Activated CD4-positive, alpha-beta memory T cell treated with anti-CD3 and anti-CD28 coated beads for 36 hours (primary cell): ENCODE measurements around the gene MPPED2. TPM values are rescaled to one million over a fixed set of nuclear protein-coding genes. Genes with fewer than 3 reads are reported as not detected.

ENCODE experiments used
- CTCF ChIA-PET: fragments of 350-600 bp; sonication (Branson Sonifier 250); formaldehyde crosslinking; loops from one replicate; lab custom pipeline; 2021; ENCODE audit warnings: antibody characterized with exemption, inconsistent platforms; lab: Charles Lee
- POLR2A ChIA-PET: fragments of 350-600 bp; sonication (Branson Sonifier 250); formaldehyde crosslinking; loops from one replicate; lab custom pipeline; 2021; ENCODE audit warnings: antibody characterized with exemption; lab: Charles Lee
- DNase-seq: peaks from one replicate; pipeline ENCODE4 v3.0.0-alpha.2; 2020
- H3K27ac Mint-ChIP-seq: one replicate; pipeline ENCODE4 v1.8.0; 2021; ENCODE audit warnings: mixed read lengths
- H3K27me3 Mint-ChIP-seq: one replicate; pipeline ENCODE4 v1.8.0; 2021; ENCODE audit warnings: mixed read lengths
- H3K36me3 Mint-ChIP-seq: one replicate; pipeline ENCODE4 v1.8.0; 2021; ENCODE audit warnings: mixed read lengths
- H3K4me1 Mint-ChIP-seq: one replicate; pipeline ENCODE4 v1.8.0; 2021; ENCODE audit warnings: low read depth, mixed read lengths
- H3K4me3 Mint-ChIP-seq: one replicate; pipeline ENCODE4 v1.8.0; 2021; ENCODE audit warnings: mild to moderate bottlenecking, mixed read lengths
- H3K9me3 Mint-ChIP-seq: one replicate; pipeline ENCODE4 v1.8.0; 2021; ENCODE audit warnings: mixed read lengths
- intact Hi-C: fragments of 100-400 bp; cut with micrococcal nuclease; formaldehyde crosslinking; loops from one replicate; pipeline ENCODE4 v1.15.1; 2023
- total RNA-seq, 2 experiments: library from RNA; stranded (reverse); gene quantifications; one replicate each; pipeline ENCODE4 v1.2.3, GENCODE V29; 2021

MPPED2 gene
- total RNA-seq, 2 experiments from 2014 or later, result not detected

DNA sequence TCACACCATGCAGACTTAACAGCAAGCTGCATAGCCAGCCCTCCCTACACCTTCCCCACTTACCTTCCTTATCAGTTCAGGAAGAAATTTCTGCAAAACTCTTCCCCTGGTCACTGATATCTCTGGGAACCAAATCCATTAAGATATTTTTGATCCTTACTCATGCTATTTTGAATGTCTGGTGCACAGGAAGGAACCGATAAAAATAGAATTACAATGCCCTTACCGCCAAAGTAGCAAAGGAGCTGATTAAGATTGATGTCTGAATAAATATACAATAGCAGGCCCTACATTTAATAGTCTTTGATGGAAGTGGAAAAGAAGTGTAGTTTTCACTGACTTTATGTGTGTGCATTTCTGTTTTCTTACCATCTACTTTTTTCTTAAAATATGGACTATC, 117.3 kb downstream of the MPPED2 start:
- no peak overlapping the region for H3K4me3 Mint-ChIP-seq

DNA sequence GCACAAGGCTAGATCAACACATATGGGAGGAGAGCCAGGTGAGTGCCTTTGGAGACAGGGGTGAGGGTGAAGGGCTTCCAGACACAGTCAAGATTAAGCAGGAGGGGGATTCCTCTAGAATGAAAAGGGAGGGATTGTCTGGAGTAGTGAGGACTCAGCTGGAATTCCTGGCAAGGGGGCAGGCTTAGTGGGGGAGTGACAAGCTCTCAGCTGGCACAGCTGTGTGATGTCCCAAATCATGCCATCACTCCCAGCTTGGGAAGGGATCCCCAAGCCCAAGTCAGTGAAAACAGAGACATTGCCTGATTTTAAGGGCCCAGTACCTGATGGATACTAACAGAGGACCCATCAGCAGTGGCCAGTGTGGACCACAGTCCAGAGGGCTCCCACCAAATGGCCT, 119.0 kb downstream of the MPPED2 start:
- H3K4me3 Mint-ChIP-seq, result no peak overlapping the region
- POLR2A ChIA-PET, result no interaction called here
- DNase-seq, result no peak
- intact Hi-C loops, result no loop called here
- CTCF ChIA-PET, result no interaction called here
- H3K4me1 Mint-ChIP-seq, result no peaks in the 10 kb centered on the region
- H3K36me3 Mint-ChIP-seq, result no peaks in the 10 kb centered on the region
- peaks cover 3% of the 10 kb centered on the region for H3K27me3 Mint-ChIP-seq
- no peak overlapping the region for H3K27ac Mint-ChIP-seq
- H3K9me3 Mint-ChIP-seq, result no peaks in the 10 kb centered on the region

More for the DNA sequence above, 117.3 kb downstream of the MPPED2 start:
- ChIA-PET POLR2A (no interaction called here), CTCF (no interaction called here)
- Mint-ChIP-seq H3K36me3 (no peaks in the 10 kb centered on the region), H3K4me1 (no peaks in the 10 kb centered on the region), H3K27me3 (peaks cover 3% of the 10 kb centered on the region), H3K9me3 (no peaks in the 10 kb centered on the region), H3K27ac (no peak overlapping the region)
- DNase-seq, result no peak
- intact Hi-C loops, result no loop called here

DNA sequence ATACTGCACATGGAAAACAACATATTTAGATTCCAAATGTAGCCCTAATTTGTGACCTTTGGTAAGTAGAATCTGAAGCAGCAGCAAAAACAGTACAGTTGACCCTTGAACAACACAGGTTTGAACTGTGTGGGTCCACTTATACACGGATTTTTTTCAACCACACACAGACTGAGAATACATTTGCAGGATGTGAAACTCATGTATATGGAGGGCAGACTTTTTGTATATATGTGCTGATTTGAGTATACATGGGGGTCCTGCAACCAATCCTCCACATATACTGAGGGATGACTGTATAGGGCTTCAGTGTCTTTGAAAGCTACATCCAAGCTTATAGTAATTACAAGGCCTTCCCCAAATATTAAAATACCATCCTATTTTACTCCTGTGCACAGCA, 120.5 kb downstream of the MPPED2 start:
- Mint-ChIP-seq H3K27me3 (peaks cover 3% of the 10 kb centered on the region), H3K4me3 (no peak overlapping the region), H3K36me3 (no peaks in the 10 kb centered on the region), H3K4me1 (no peaks in the 10 kb centered on the region), H3K9me3 (no peaks in the 10 kb centered on the region), H3K27ac (no peak overlapping the region)
- intact Hi-C loops, result no loop called here
- no peak for DNase-seq
- ChIA-PET CTCF (no interaction called here), POLR2A (no interaction called here)

DNA sequence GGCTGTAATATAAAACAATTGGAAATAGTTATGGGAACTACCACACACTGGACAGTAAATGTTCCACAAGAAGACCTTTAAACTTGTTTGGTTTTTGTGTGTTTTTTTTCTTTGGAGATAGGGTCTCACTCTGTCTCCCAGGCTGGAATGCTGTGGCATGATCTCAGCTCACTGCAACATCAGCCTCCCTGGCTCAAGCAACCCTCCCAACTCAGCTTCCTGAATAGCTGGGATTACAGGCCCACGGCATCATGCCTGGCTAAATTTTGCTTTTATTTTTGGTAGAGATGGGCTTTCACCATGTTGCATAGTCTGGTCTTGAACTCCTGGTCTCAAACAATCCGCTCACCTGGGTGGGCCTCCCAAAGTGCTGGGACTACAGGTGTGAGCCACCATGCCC, 121.0 kb downstream of the MPPED2 start:
- no peak for DNase-seq
- ChIA-PET CTCF (no interaction called here), POLR2A (no interaction called here)
- H3K9me3 Mint-ChIP-seq, result no peaks in the 10 kb centered on the region
- H3K4me1 Mint-ChIP-seq, result no peaks in the 10 kb centered on the region
- intact Hi-C loops, result no loop called here
- no peak overlapping the region for H3K4me3 Mint-ChIP-seq
- peaks cover 3% of the 10 kb centered on the region for H3K27me3 Mint-ChIP-seq
- H3K27ac Mint-ChIP-seq, result no peak overlapping the region
- no peaks in the 10 kb centered on the region for H3K36me3 Mint-ChIP-seq

DNA sequence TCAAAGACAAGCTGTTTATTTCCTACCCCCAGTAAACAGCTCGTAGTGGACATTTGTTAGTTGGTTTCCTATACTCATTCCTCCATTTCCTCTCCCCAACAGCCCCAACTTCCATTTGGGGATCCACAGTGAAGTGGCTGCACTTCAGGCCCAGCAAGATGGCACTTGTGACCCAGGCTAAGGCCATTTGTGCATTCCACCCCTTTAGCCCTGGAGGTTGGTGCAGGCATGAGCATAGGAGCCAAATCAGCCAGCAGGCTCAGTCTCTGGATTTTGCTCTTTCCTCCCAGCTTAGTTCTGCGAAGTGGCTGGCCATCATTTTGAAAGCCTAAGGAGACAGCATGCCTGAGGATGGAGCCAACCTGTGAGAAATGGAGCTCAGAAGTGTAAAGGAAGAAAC, 122.9 kb downstream of the MPPED2 start:
- intact Hi-C loops, result no loop called here
- no peaks in the 10 kb centered on the region for H3K36me3 Mint-ChIP-seq
- H3K27ac Mint-ChIP-seq, result no peak overlapping the region
- CTCF ChIA-PET, result no interaction called here
- no peaks in the 10 kb centered on the region for H3K4me1 Mint-ChIP-seq
- H3K4me3 Mint-ChIP-seq, result no peak overlapping the region
- POLR2A ChIA-PET, result no interaction called here
- peaks cover 2% of the 10 kb centered on the region for H3K27me3 Mint-ChIP-seq
- no peaks in the 10 kb centered on the region for H3K9me3 Mint-ChIP-seq
- no peak for DNase-seq

DNA sequence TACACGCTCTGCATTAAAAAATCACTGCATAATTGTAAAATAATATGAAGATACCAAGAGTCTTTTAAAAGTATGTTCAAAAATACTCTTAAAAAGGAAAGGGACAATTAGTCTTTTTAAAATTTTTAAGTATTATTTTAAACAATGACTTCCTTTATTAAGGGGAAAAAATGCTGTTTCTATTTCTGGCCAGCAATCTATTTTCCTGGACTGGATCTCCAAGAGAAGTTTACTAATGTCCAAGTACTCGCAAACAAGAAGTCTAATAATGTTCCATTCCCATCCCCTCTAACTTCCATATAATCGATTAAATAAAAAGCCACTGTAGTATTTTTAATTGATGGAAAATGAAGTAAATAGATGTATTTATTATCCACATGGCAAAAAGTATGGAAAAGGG, 123.7 kb downstream of the MPPED2 start:
- no peak for DNase-seq
- no peaks in the 10 kb centered on the region for H3K9me3 Mint-ChIP-seq
- ChIA-PET POLR2A (no interaction called here), CTCF (no interaction called here)
- intact Hi-C loops, result no loop called here
- H3K27ac Mint-ChIP-seq, result no peak overlapping the region
- no peaks in the 10 kb centered on the region for H3K36me3 Mint-ChIP-seq
- no peak overlapping the region for H3K4me3 Mint-ChIP-seq
- H3K4me1 Mint-ChIP-seq, result no peaks in the 10 kb centered on the region
- H3K27me3 Mint-ChIP-seq, result no peaks in the 10 kb centered on the region

DNA sequence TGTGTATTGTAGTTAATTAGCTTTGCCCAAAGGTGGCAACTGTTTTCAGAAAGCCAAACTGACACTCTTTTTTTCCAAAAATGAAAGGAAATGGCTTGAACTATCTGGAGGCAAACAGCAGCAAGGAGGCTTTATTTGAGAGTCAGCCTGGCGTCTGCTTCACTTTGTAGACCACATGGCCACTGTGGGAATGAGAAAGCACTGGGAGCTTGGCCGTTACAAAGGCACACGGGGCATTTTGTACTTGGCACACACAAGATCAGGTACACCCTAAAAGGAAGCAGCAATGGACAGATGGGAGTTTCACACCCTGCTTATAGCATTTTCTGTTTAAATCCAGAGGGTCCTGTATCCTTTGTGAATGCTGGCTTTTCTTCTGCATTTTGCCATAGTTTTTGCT, 126.3 kb downstream of the MPPED2 start:
- Mint-ChIP-seq H3K4me3 (no peak overlapping the region), H3K27me3 (no peaks in the 10 kb centered on the region), H3K36me3 (no peaks in the 10 kb centered on the region), H3K9me3 (no peaks in the 10 kb centered on the region), H3K4me1 (no peaks in the 10 kb centered on the region), H3K27ac (no peak overlapping the region)
- DNase-seq, result no peak
- intact Hi-C loops, result no loop called here
- ChIA-PET CTCF (no interaction called here), POLR2A (no interaction called here)

DNA sequence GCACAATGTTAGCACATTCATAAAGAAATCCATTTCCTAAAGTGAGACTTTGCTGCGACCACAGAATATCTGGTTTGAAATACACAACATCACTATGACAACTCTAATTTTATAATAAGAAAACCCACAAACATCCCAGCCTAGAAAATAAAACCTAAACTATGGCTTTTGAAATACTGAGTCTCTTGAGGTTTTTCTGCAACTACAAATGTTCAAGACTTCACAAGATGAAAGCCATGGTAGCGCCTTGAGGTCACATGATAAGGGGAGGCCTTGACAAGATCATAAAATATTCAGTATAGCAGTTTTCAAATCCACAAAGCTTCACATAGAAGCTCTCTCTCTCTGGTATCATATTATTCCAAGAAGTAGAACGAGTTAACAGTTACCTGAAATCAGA, 126.8 kb downstream of the MPPED2 start:
- Mint-ChIP-seq H3K4me1 (no peaks in the 10 kb centered on the region), H3K9me3 (no peaks in the 10 kb centered on the region), H3K27me3 (no peaks in the 10 kb centered on the region), H3K36me3 (no peaks in the 10 kb centered on the region), H3K27ac (no peak overlapping the region), H3K4me3 (no peak overlapping the region)
- no peak for DNase-seq
- ChIA-PET CTCF (no interaction called here), POLR2A (no interaction called here)
- intact Hi-C loops, result no loop called here

DNA sequence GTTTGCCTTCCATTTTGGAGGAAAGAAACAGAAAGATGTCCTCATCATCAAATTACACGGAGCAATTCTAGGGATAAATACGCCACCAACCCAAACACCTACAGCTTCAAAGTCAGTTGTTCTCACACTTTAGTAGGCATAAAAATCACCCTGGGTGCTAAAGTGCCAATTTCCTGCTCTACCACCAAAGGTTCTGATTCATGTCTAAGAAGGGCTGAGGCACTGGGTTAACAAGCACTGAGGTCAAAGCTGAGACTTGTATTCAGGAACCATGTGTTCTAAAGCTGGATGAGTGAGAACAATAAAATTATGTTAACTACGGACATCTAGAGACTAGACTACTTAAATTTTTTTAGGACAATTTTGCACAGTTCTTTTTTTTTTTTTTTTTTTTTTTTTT, 127.6 kb downstream of the MPPED2 start:
- Mint-ChIP-seq H3K4me1 (no peaks in the 10 kb centered on the region), H3K36me3 (no peaks in the 10 kb centered on the region), H3K9me3 (no peaks in the 10 kb centered on the region), H3K27ac (no peak overlapping the region), H3K4me3 (no peak overlapping the region), H3K27me3 (no peaks in the 10 kb centered on the region)
- ChIA-PET CTCF (no interaction called here), POLR2A (no interaction called here)
- intact Hi-C loops, result no loop called here
- no peak for DNase-seq

DNA sequence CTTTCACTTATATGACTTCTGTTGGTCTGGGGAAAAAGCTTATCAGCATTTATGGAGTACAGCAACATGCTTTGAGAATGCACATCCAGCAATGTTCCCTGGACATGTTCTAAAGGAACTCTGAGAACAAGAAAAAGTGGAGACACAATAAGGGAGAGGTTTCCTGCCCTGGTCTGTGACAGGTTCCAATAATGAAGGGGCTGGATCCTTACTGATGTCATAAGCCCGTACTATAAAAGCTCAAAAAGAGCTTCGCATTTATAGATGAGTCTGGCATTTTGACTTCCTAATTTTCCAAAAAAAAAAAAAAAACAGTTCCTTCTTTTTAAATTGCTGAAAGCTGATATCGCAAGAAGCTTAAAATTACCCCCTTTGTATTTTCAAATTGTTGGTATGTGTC, 129.1 kb downstream of the MPPED2 start:
- H3K4me3 Mint-ChIP-seq, result no peak overlapping the region
- intact Hi-C loops, result no loop called here
- ChIA-PET CTCF (no interaction called here), POLR2A (no interaction called here)
- no peak overlapping the region for H3K27ac Mint-ChIP-seq
- no peak for DNase-seq
- no peaks in the 10 kb centered on the region for H3K4me1 Mint-ChIP-seq
- H3K27me3 Mint-ChIP-seq, result peaks cover 1% of the 10 kb centered on the region
- no peaks in the 10 kb centered on the region for H3K9me3 Mint-ChIP-seq
- H3K36me3 Mint-ChIP-seq, result no peaks in the 10 kb centered on the region

DNA sequence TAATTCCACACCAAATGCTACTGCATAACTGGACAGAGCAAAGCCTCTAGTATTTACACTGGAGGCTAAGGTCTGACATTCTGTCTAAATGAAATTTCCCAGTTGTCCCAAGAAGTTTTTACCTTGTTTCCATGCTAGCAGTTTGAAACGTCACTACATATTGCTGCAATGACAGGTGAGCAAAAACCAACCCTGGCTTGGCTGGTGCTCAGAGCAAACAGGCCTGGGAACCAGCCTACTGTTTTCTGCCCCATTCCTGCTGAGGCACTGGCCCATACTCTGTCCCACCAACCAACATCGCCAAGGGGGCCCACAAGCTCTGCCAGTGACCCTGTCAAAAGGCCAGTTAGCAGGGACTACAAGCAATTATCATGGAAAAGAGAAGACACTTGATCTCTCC, 131.1 kb downstream of the MPPED2 start:
- peaks cover 3% of the 10 kb centered on the region for H3K27me3 Mint-ChIP-seq
- H3K27ac Mint-ChIP-seq, result no peak overlapping the region
- intact Hi-C loops, result no loop called here
- no peak for DNase-seq
- H3K4me1 Mint-ChIP-seq, result no peaks in the 10 kb centered on the region
- H3K9me3 Mint-ChIP-seq, result no peaks in the 10 kb centered on the region
- no peaks in the 10 kb centered on the region for H3K36me3 Mint-ChIP-seq
- CTCF ChIA-PET, result no interaction called here
- no peak overlapping the region for H3K4me3 Mint-ChIP-seq
- POLR2A ChIA-PET, result no interaction called here

DNA sequence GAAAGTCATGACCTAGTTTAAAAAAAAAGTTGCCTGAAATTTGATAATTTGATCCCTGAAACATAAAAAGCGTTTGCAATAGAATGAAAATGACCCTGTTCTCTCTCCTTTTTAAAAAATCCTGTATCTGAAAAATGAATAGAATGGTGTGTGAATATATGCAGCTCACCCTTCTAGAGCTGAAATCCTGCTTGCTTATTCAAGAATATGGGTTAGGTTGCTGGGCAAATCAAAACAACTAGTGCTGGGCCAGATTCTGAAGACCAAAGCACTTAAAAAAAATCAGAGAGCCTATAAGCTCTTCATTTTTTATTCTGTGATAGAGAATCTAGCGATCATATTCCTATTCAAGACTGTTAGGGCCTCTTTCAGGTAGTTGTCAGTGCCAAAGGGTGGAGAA, 131.6 kb downstream of the MPPED2 start:
- Mint-ChIP-seq H3K36me3 (no peaks in the 10 kb centered on the region), H3K4me1 (no peaks in the 10 kb centered on the region), H3K4me3 (no peak overlapping the region), H3K27ac (no peak overlapping the region), H3K9me3 (no peaks in the 10 kb centered on the region), H3K27me3 (peaks cover 3% of the 10 kb centered on the region)
- no peak for DNase-seq
- ChIA-PET POLR2A (no interaction called here), CTCF (no interaction called here)
- intact Hi-C loops, result no loop called here

DNA sequence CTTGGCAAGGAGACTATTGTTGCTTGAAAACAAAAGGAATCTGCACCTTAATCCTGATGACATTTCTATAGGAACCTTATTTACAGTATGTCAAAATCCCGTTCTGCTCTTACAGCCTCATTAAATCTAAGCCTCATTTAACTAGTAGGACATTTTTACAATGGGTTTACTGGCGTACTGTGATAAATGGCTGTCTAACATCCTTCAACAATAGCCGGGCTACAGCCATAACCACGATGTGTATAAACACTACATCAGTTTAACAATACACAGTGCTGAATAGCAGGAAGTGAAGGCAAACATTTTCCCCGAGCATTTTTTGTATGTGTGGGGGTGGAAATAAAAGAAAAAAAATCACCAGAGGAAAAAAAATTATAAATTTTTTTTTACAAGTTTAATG, 132.0 kb downstream of the MPPED2 start:
- H3K9me3 Mint-ChIP-seq, result no peaks in the 10 kb centered on the region
- DNase-seq, result no peak
- no peaks in the 10 kb centered on the region for H3K36me3 Mint-ChIP-seq
- intact Hi-C loops, result no loop called here
- H3K27me3 Mint-ChIP-seq, result peaks cover 3% of the 10 kb centered on the region
- CTCF ChIA-PET, result no interaction called here
- H3K4me1 Mint-ChIP-seq, result no peaks in the 10 kb centered on the region
- no peak overlapping the region for H3K27ac Mint-ChIP-seq
- POLR2A ChIA-PET, result no interaction called here
- no peak overlapping the region for H3K4me3 Mint-ChIP-seq

DNA sequence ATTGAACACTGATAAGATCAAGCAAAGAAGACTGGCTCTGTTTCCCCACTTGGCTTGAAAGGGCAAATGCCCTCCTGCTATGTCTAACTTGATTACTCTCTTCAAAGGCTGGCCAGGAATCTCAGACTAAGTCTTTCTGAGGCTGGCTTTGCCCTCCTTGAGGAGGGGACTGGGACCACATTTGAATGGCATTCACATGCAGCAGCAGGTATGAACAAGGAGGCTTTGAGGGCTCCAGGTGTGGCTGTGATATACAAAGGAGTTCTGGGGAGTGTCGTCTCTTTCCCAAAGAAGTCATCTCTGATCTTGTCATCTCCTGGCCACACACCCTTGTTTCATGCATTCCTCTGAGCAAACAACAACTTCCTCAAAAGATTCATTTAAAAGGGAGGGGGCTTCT, 132.4 kb downstream of the MPPED2 start:
- POLR2A ChIA-PET, result no interaction called here
- H3K36me3 Mint-ChIP-seq, result no peaks in the 10 kb centered on the region
- CTCF ChIA-PET, result no interaction called here
- H3K9me3 Mint-ChIP-seq, result no peaks in the 10 kb centered on the region
- H3K4me1 Mint-ChIP-seq, result no peaks in the 10 kb centered on the region
- DNase-seq, result no peak
- no peak overlapping the region for H3K4me3 Mint-ChIP-seq
- peaks cover 3% of the 10 kb centered on the region for H3K27me3 Mint-ChIP-seq
- H3K27ac Mint-ChIP-seq, result no peak overlapping the region
- intact Hi-C loops, result no loop called here
